Fibroblast of skin of left quadriceps (primary cell): ENCODE data around the gene ATP13A3.

Source experiments
- DNase-seq, 2 experiments: peaks; one replicate each; pipeline ENCODE4 v3.0.0-alpha.2; 2013; ENCODE audit warnings: low read depth in 2 of 2

The ATP13A3 gene

DNA sequence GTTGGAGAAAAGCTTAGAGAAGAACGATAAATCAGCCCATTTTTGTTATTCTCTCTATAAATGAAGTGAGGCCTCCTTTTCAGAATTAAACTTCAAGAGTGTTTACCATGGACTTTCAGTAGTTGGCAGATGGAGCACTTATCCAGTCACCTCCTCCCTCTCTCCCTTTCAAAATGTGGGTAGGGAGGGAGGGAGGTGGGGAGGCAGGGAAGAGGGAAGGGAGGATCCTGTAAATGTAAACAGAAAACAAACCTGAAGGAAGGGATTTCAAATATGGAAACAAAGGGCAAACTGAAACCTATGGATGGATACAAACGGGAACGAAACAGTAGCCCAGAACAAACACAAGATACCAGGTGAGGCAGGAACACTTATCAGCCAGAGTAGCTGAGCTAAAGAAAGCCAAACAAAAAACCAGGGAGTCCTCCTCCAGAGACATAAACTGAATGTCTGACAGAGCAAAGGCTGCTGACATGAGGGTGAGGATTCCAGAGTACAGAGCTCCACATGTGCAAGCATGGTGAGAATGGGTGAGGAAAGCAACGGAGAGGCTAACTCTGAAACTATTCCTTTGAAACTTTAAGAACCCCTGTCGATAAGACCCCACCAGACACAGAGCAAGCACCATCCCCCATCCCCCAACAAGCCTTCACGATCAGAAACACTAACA, 46.8 kb downstream of the ATP13A3 start:
- no peak for DNase-seq

DNA sequence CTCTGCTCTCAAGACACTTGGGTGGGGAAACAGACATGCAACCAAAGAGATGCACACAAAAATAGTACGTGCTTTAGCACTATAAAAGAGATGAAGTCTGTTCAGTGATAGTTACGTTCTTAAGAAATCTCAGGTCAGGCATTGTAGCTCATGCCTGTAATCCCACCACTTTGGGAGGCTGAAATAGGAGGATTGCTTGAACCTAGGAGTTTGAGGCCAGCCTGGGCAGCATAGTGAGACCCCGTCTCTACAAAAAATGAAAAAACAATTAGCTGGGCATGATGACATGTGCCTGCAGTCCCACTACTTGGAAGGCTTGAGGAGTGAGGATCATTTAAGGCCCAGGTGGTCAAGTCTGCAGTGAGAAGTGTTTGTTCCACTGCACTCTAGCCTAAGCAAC, 52.3 kb downstream of the ATP13A3 start:
- no peak for DNase-seq

DNA sequence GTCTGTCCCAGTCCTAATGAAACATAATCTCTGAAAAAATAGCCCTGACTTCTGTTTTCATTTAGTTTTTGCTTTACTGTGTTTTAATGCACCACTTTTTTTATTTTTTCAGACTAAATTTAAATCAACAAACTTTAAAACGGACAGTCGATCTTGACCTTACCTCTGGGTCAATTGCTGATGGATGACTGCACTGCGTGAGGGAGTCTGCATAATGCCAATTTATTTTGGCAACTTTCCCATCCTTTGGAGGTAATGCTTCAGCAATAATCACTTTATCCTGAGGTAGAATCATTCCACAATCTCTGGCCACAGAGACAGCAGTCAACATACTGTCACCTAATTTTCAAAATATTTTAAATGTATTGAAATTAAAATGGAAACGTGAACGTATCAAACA, 55.2 kb downstream of the ATP13A3 start:
- DNase-seq: no peak

DNA sequence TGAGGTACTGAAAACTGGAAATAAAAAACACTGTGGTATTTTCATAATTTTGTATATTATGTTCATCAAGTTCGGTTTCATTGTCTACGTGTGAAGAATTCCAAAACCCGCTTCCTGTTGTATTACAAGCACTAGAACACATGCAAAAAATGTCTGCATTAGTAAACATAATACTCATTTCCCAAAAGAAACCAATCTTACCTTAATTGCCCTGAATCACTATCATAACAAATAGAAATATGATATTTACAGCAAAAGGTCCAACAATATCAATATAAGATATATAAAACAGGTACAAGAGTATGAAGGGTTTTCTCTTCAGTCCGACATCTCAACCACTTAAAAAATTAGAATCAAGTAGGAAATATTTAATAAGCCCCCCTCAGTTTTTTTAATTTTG, 61.4 kb downstream of the ATP13A3 start:
- DNase-seq: no peak

DNA sequence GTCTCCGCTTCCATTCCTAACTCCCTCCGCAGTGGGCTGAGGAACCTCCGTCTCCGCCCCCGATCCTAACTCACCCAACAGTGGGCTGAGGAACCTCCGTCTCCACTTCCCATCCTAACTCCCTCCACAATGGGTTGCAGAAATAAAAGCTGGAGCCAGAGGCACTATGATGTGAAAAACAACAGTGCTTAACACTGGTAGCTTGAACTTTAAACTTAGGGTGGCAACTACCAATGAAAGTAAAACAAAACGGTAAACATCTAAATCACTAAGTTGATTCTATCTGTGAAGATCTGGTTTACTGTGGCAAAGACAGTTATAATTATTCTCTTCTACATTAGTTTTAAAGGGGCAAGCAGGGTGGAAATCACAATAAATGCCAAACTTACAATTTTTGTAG, 61.8 kb downstream of the ATP13A3 start:
- DNase-seq: no peak

DNA sequence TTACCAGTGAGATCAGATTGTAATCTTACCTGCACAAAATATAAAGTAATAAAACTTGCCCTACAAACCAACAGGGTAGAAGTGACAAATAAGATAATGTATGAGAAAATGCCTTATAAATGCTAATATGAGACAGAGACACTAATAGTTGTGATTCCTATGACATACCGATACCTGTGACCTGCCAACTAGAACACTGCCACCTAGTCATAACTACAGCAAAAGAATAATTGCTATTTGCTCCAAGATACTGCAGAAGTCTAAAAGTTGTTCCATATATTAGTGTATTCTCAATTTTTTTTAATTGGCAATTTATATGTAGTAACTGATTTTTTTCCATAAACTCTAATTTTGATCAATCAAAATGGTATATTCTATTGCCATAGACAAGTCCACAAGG, 62.4 kb downstream of the ATP13A3 start:
- no peak for DNase-seq

DNA sequence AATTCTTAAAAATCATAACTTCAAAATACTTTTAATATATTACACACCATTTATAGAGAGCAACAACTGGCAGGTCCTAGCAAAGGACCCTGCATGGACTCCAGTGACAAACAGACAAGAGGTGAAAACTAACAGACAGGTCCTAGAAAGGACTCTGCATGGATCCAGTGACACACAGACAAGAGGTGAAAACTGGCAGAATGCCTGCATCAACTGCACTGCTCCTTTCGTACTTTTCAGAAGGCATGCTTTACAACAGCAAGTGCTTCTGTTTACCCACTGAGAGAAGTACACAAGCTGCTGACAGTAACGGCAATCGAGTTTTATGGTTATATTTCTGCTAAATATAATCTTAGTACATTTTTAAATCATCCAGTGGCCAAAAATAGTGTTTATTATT, 63.5 kb downstream of the ATP13A3 start:
- no peak for DNase-seq

DNA sequence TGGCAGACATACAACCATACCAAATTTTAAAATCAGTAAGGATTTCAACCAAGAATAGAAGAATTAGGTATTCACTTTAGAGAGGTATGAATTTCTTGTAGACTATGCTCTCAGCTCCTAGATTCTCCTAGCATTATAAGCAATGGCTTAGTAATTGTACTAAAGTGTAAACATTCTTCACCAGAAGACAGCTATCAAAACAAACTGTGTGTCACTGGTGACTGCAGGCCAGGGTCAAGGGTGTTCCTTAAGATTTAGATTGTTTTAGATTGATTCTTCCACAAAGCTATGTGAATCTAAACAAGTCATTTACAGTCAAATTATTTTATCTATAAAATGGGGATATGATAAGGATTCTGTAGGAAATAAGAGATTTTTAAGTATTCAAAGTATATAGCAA, 64.6 kb downstream of the ATP13A3 start:
- DNase-seq: no peak

DNA sequence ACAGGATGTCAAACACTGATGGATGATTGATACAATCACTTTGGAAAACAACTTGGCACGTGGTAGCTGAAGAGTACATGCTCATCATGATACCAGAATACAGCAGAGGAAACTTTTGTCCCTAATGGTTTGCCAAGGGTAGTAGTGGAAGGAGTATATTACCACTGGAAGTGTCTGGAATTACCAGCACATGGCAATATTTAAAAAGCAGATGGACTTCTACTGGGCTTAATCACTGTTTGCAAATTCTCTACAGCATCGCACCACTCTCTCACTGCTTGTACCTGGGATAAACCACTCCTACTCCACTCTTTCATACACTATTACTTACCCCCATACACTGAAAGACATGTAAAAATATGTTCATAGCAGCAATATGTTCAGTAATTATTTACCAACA, 68.1 kb downstream of the ATP13A3 start:
- DNase-seq: no peak

DNA sequence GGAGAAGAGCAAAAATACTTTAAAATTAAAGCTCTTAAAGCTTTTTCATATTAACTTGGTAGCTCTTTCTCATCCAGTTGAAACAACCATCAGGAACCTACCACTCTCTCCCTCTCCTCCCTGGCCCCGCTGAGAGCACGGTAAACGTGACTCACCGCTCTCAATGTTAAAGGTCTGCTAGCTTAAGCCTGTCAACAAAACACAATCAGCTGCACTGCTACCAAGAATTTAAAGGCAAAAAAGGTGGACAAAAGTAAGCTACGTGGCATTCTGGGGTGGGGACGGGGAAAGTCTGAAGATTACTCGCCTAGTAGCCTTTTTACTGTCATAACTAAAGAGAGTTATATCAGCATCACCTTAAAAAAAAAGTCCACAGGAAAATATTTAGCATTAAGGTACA, 79.4 kb downstream of the ATP13A3 start:
- no peak for DNase-seq

DNA sequence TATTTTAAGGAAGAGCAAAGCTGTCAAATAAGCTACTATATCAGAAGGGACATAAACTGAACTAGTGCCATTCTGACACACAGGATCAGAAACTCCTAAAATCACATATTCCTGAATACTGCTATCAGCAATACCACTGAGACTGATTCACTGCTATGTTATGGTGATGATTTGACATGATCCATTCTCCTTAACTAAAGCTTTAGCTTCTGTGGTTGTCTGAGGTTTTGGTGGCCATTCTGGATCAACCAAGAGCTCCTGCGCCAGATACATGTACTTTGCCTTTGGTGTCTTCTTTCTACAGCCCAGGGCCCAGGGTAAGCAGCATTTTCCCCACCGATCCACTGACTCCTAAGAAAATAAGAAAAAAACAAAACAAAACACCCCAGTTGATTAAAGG, 81.0 kb downstream of the ATP13A3 start:
- no peak for DNase-seq

DNA sequence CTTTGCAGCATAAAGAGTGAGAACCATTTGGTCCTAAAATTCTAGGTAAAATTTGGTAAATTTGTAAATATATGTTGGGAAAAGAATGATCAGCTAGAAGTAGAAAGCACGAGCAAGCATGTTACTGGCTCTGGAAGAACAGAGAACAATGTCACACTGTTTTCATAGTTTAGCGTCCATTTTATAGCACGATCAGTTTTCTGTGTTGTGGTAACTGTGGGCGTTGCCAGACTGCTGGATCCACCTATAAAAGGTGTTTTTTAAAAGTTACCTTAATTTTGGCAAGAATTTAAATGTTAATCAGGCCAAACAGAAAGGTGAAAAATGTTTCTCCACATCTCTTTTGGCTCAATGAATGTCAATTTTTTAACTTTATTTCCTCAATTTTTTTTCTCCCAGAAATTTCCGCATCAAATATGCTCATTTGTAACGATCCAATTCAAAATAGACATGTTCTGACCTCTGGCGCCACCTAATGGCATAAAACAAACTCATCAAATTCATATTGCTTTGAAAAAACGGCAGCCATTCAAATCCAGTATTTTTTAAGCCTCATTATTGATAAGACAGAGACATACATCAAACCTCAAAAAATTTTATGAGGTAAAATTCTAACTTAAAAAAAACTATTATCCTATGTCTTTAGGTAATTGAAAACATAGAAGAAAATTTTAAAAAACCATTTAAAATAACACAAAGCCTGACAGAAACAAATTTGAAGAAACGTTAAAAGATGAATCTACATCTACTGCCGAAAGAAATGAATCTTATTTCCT, 82.2 kb downstream of the ATP13A3 start:
- peak; percentile 33 to 40 for DNase-seq

DNA sequence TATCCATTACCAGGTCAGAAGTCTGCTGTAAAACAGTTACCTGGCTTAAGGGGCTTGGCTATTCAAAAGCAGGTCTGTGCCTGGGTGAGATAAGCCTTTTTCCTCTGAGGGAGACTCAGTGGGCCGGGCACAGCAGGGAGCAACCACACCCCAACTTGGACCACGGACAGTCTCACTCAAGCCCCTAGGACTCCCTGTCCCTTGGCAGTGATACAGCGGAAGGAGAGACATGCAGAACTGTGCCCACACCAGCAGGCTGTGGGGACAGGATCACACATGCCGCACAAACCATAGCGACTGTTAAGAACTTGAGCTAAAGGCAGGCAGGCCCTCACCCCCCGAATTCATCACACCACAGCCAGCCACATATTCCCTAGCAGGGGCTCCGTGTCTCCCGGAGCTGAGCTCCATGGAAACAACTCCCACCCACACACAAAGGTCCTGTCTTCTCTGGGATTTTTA, 84.9 kb downstream of the ATP13A3 start:
- no peak for DNase-seq

DNA sequence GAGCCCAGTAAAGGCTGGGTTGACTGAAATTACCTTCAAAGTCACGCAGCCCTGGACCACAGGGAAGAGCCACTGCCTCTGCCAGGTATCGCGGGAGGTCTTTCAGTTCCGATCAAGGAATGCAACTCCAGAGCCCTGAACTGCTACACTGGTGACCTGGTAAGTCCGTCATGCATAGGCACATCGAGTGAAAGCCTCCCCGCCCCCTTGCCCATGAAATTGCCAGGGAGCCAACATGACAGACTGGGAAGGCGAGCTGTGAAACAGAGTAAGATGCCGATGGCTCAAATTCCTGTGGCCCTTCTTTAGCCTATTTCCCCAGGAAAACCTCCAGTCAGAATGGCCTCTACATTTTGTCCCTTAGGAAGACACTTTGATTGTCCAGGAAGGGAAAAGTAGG, 85.5 kb downstream of the ATP13A3 start:
- no peak for DNase-seq

DNA sequence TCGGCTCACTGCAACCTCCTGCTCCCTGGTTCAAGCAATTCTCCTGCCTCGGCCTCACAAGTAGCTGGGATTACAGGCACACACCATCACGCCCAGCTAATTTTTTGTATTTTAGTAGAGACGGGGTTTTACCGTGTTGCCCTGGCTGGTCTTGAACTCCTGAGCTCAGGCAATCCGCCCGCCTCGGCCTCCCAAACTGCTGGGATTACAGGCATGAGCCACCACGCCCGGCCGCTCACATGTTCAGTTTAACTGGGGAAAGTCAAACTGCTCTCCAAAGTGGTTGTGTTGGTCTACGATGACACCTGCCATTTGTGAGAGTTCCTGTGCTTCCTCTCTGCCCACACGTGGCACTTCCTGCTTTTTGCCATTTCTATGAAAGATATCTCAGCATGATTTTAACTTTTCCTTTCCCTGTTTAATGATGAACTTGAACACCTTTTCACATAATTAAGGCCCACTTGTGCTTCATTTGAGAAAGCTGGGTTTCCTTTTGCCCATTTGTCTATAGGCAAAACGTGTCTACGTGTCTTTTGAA, 86.9 kb downstream of the ATP13A3 start:
- DNase-seq: no peak

DNA sequence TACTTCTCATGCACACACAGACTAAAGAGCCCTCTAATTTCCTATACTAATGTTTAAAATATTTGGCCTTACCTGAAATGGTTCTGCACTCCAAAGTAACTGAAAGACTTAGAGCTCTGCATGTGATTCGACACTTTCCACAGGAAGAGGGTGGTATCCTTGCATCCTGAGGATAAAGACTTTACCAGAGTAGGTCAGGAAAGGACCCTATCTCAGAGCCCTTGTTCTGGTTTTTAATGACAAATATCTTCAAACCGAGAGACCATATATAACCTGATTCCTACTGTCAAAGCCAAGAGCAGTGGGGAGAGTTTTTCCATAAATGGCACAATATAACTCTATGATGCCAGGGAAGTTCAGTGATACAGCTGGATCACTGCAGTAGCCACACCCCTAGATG, 87.6 kb downstream of the ATP13A3 start, which contains the start of gene GP5:
Gene GP5 (minus strand): TSS at position 101 of the 400 bp plus-strand sequence. CDS start 984 bp downstream, outside the sequence.
- no peak for DNase-seq

DNA sequence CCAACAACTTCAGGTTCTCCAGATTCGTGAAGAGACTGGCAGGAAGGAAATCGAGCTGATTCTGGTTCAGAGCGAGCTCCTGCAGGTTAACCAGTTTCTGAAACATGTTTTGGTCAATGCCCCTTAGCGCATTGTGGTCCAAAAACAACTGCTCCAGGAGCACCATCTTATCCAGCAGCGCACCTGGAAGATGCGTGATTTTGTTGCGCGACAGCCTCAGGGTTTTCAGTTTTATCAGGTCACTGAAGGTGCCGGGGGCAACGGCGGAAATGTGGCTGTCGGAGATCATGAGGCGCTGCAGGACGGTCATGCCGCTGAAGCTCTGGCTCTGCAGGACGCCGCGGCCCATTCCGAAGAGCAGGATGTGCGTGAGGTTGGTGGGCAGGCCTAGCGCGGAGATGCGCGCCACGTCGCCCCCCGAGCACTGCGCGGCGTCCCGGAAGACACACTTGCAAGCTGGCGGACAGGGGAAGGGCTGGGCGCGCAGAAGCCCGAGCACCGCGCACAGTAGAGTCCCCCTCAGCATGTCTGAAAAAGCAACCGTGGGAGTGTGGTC, 89.0 kb downstream of the ATP13A3 start:
- DNase-seq: no peak

DNA sequence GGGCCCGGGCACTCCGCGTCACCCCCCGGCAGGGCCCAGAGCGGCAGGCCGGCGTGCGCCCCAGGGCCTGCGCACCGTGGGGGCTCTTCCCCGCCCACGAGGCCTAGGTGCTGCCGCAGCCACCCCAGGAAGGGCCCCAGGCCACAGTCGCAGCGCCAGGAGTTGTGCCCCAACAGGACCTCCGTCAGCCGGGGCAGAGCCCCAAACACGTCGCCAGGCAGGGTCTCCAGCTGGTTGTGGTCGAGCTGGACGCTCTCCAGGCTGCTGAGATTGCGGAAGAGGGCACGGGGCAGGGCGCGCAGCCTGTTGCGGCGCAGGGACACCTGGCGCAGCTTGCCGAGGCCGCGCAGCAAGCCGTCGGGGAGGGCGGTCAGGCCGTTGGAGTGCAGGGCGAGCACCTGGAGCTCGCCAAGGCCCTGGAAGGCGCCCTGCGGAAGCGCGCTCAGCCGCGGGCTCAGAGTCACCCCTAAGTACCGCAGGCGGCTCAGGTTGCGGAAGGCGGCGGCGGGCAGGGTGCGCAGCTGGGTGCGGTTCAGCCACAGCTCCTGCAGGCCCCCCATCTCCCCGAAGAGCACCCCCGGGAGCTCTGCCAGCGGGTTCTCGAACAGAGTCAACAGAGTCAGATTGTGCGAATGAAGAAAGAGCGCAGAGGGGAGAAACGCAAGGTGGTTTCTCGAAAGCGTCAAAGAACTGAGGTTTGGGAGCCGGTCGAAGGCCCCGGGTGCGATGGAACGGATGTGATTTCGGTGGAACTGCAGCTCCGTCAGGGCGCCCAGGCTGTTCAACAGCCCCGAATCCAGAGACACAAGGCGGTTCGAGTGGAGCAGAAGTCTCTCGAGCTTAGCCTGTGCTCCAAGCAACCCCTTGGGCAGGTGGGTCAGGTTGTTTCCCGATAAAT, 89.7 kb downstream of the ATP13A3 start:
- no peak for DNase-seq

DNA sequence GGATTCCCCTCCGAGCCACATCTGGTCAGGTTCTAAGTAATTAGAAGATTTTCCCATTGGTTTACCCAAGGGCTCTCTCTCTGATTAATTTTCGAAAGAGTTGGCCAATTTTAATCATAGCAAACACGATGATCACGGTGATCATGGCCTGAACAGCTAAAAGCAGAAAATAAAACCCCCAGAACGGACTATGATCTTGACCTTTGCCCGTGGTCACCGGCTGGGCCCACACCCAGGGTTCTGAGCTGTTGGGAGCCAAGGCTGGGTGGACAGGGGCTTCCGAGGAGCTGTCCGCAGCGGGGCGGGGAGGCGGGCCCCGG, 90.3 kb downstream of the ATP13A3 start:
- DNase-seq: no peak

DNA sequence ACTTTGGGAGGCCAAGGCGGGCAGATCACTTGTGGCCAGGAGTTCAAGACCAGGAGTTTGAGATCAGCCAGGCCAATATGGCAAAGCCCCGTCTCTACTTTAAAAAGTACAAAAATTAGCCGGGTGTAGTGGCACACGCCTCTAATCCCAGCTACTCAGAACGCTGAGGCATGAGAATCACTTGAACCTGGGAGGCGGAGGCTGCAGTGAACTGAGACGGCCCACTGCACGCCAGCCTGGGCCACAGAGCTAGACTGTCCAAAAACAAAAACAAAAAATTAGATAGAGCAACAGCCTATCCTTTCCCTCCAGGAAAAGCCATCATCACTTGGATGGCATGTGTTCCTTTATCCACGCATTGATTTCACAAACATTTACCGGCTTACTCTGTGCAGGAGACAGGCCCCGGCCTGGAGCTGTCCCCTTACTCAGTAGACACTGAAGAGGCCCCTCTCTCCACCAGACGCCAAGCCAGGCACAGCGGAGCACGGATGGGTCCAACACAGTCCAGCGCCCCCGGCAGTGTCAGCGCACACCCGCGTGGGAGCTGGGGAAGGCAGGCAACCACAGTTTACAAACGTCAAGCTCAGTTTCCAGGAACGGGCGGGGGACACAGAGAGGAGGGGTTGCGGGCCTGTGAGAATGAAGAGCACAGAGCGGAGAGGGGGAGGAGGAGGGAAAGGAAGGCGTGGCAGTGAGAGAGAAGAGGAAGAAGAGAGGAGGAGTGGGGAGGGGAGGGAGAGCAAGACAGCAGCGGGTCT, 90.8 kb downstream of the ATP13A3 start:
- DNase-seq: peak; percentile 42

DNA sequence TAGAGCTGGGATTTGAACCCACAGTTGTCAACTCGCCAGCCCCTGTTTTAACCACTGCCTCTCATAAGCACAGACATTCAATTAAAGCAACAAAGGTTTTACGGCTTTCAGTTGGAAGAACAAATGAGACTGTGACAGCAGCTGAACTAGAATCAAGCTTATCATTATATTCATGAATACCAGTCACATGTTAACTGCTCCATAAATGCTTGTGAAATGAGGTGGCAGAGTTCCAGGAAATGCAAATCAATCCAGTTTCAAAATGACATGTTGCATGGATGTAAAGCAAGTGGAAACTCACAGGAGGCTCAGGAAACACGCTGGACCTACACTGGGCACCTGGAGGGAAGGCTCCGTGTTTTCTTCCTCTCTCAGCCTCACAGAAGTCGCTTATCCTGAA, 91.6 kb downstream of the ATP13A3 start:
- DNase-seq: peak; percentile 38 to 44
